Heart right ventricle (tissue), 16 donors: Measurements from ENCODE around the gene OVOL1. TPM values are rescaled to one million over a fixed set of nuclear protein-coding genes. Genes with fewer than 3 reads are reported as not detected.
"Not testable (repeated sequence)": the region's sequence is repeated elsewhere in the genome, so short reads cannot be mapped to it uniquely, and the experiment has no call there.

Experiments used
- ATAC-seq, 8 donors: fragments of 200-7000 bp; cut with Tn5 transposase; one replicate each; pipeline ENCODE4 v1.9.1; 2020; ENCODE audit warnings: mild to moderate bottlenecking in 8 of 8, moderate library complexity in 8 of 8, moderate number of reproducible peaks in 1 of 8
- DNase-seq, 2 donors: peaks; one replicate each; pipeline ENCODE4 v3.0.0-alpha.2; 2020
- H3K27ac ChIP-seq, 10 donors: fragments of 200-600 bp; sonication (generic) in 2 of 10; one replicate each; pipeline versions ENCODE4 v1.5.0 to v1.8.0; 2020 to 2022; ENCODE audit warnings: mild to moderate bottlenecking in 3 of 10
- H3K27me3 ChIP-seq, 7 donors: fragments of 200-600 bp; one replicate each; pipeline ENCODE4 v1.8.0; 2021 to 2022; ENCODE audit warnings: mild to moderate bottlenecking in 2 of 7
- H3K36me3 ChIP-seq, 9 donors: fragments of 200-600 bp; sonication (generic) in 1 of 9; one replicate each; pipeline versions ENCODE4 v1.5.0 to v1.8.0; 2020 to 2022; ENCODE audit warnings: mild to moderate bottlenecking in 2 of 9
- H3K4me1 ChIP-seq, 9 donors: fragments of 200-600 bp; sonication (generic) in 1 of 9; one replicate each; pipeline versions ENCODE4 v1.5.0 to v1.8.0; 2020 to 2022; ENCODE audit warnings: mild to moderate bottlenecking in 4 of 9
- H3K4me3 ChIP-seq, 10 donors: fragments of 200-600 bp; sonication (generic) in 2 of 10; one replicate each; pipeline versions ENCODE4 v1.5.0 to v1.8.0; 2020 to 2022; ENCODE audit warnings: mild to moderate bottlenecking in 7 of 10, moderate library complexity in 2 of 10
- H3K9me3 ChIP-seq, 11 donors: fragments of 200-600 bp in 10 of 11; sonication (generic) in 2 of 11; one replicate each; pipeline versions ENCODE4 v1.5.0 to v1.8.0; 2013 to 2022; ENCODE audit warnings: mild to moderate bottlenecking in 2 of 11, control low read depth in 1 of 11, moderate library complexity in 1 of 11
- CTCF ChIP-seq, 9 donors: fragments of 200-600 bp; sonication (generic) in 2 of 9; IDR thresholded peaks; one replicate each; pipeline versions ENCODE4 v1.5.0 to v1.8.0; 2021 to 2022; ENCODE audit warnings: antibody characterized with exemption in 9 of 9, mild to moderate bottlenecking in 5 of 9, moderate library complexity in 1 of 9
- WGBS, 2 donors: extraction: QIAGEN DNeasy Blood & Tissue Kit; methylation state at CpG; one replicate each; pipeline ENCODE4 v1.1.7; 2013; ENCODE audit warnings: inconsistent platforms in 1 of 2; 5-methylcytosine and 5-hydroxymethylcytosine counted together
- intact Hi-C, 10 donors: fragments of 100-400 bp; cut with DNase I; formaldehyde crosslinking; loops; one replicate each; pipeline versions ENCODE4 v1.11.1 to v1.14.2; 2022
- polyA plus RNA-seq, 2 donors: library from polyadenylated mRNA; stranded (reverse); fragments of 200-250 nt; gene quantifications; one replicate each; pipeline ENCODE4 v1.2.3, GENCODE V29; 2013
- total RNA-seq, 10 donors: library from RNA; stranded (reverse); fragmentation: NEBNext Ultra II Directional in 3 of 10; extraction: Animal tissue kit (Norgen Biotek cat#: 25700) in 3 of 10; gene quantifications; one replicate each; pipeline versions ENCODE4 v1.2.1 to v1.2.4, GENCODE V29; 2021 to 2023
- donor health status: Arrhythmogenic right ventricular cardiomyopathy.
- donor health status: ischemic (EF 13 %, LVEDD 7.1; RV severe dilation, severe dysfunction).
- donor health status: healthy with polysubstance abuse.
- donor health status: DM: no; HTN: yes; CAD: no.
- donor health status: DM: no; HTN: no; CAD: no.
- donor health status: ischemic (EF 25% LVEDD 6.9; RV normal size, moderate dysfunction).
- donor health status: ischemic (EF 25% LVEDD 5.7; RV mildly dilated, moderate dysfunction).
- donor health status: healthy.
- donor health status: DM: yes; HTN: yes; CAD: no.
- donor health status: Ischemic cardiomyopathy.
- donor health status: ischemic (EF 35%, LVEDD 5.7; RV mildly dilated, moderate dysfunction).
- donor health status: nonischemic (EF 11% LVEDD 7.7; RV severe dilation, severe dysfunction).
- donor health status: DM: yes; HTN: yes; CAD: no.
- donor health status: PGD.
- donor health status: ischemic (EF 29% LVEDD 5.4; RV normal size, mild dysfunction).
- donor health status: nonischemic (EF 23%, LVEDD 6.1; RV moderate dilation, normal function).

Gene OVOL1
- total and polyA plus RNA-seq, 12 donors = not detected

- no peak for DNase-seq
- Histone ChIP-seq H3K27me3 (peaks cover 0 to 10% (median 0%) of the 10 kb centered on the region in 7 donors), H3K4me1 (peaks cover 0 to 16% (median 6%) of the 10 kb centered on the region in 9 donors), H3K27ac (no peak overlapping the region), H3K9me3 (no peaks in the 10 kb centered on the region), H3K36me3 (no peaks in the 10 kb centered on the region), H3K4me3 (no peak overlapping the region)
- ATAC-seq = no peak
- no peak for TF ChIP-seq CTCF (IDR thresholded peaks at IDR 0.05)
- intact Hi-C loops = no loop called here
- 58 to 62% methylated on average over 4 of the region's 4 CpGs for WGBS, 2 donors
Observed at GRCh38 chr11:65829459-65829858, 42.6 kb downstream of the OVOL1 start.

DNA sequence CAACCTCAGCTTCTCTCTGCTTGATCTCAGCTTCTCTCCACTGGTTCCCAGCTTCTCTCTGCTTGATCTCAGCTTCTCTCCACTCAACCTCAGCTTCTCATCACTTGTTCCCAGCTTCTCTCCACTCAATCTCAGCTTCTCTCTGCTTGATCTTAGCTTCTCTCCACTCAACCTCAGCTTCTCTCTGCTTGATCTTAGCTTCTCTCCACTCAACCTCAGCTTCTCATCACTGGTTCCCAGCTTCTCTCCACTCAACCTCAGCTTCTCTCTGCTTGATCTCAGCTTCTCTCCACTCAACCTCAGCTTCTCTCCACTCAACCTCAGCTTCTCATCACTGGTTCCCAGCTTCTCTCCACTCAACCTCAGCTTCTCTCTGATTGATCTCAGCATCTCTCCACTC lies 45.4 kb downstream of the OVOL1 start:
- H3K27ac ChIP-seq, H3K27me3 ChIP-seq, H3K9me3 ChIP-seq, ATAC-seq, DNase-seq, H3K36me3 ChIP-seq, H3K4me3 ChIP-seq: not testable (repeated sequence)
- intact Hi-C loops = loop anchor here in 1 of 10 donors (10.0 kb wide), 1 partner anchor 197 kb away; the partner anchor contains the start of gene SIPA1
- H3K4me1 ChIP-seq = peaks cover 0 to 18% (median 6%) of the 10 kb centered on the region in 9 donors

DNA sequence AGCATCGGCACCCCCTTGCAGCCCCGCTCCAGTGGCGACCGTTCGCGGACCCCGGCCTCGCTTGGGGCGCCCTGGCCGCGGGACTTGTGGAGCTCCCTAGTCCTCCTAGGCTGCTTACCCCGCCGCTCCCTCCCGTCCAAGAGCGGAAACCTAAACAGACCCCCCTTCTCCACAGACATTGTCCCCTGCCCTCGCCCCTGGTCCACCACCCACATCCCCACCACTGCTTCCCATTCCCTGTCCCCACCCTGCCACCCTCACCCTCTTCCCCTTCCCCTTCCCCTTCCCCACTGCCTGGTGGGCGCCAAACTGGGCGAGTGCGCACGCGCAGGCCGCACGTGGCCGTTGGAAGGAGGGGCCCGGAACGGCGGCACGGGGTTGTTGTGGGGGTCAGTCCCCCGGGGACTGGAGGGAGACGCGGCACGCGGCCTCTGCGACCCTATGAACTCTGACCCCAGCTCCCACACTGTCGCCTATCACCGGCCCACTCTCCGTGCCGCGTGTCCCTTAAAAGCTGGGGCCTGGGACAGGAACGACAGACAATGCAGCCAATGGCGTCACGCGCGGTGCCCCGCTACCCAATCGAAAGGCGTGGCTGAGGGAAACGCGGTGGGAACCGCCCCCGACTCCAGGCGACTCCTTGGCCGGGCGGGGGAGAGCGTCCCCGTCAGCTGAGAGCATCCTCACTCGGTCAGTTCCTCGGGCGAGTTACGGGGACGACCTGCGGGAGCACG lies 46.6 kb downstream of the OVOL1 start, which contains the start of gene SNX32:
Gene SNX32, plus strand, starts transcription at position 667 of the 734 bp plus-strand sequence. CDS start 103 bp downstream, outside the sequence.
- Histone ChIP-seq H3K4me3 (peak within 1 kb of the TSS; percentile 40 to 70 (median 58)), H3K27ac (peak within 1 kb of the TSS in 3 of 10 donors; percentile 26 to 75 (median 52)), H3K9me3 (no peaks in the 10 kb centered on the region), H3K36me3 (no peaks in the 10 kb centered on the region), H3K4me1 (peaks cover 0 to 18% (median 6%) of the 10 kb centered on the region in 9 donors), H3K27me3 (peaks cover 0 to 10% (median 0%) of the 10 kb centered on the region in 7 donors)
- peak; percentile 99 to 100 (median 100) for ATAC-seq
- intact Hi-C loops = loop anchor here in 1 of 10 donors (10.0 kb wide), 1 partner anchor 199 kb away; the partner anchor contains the start of gene SIPA1
- WGBS, 2 donors = 0 to 1% methylated on average over 55 to 63 of the region's 63 CpGs
- DNase-seq = peak; percentile 95 to 96
- no peak for TF ChIP-seq CTCF (IDR thresholded peaks at IDR 0.05)

DNA sequence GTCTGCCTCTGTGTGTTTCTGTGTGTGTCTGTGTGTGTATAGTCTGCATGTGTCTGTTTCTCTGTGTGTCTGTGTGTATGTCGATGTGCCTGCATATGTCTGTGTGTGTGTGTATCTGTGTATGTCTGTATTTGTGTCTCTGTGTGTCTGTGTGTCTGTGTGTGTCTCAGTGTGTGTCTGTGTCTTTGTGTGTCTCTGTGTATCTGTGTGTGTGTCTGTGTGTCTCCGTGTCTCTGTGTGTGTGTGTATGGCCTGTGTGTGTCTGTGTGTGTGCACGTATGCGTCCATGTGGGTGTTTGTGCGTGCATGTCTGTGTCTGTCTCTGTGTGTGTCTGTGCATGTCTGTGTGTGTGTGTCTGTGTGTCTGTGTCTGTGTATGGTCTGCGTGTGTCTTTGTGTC lies 47.3 kb downstream of the OVOL1 start:
- H3K4me3 ChIP-seq = peak overlapping the region; percentile 40 to 70 (median 58)
- 38 to 60% methylated on average over 6 of the region's 6 CpGs for WGBS, 2 donors
- ATAC-seq (peak in 3 of 8 donors; percentile 4 to 23 (median 15)), DNase-seq (no peak)
- no peaks in the 10 kb centered on the region for H3K36me3 ChIP-seq
- no peak for TF ChIP-seq CTCF (IDR thresholded peaks at IDR 0.05)
- intact Hi-C loops = loop anchor here in 1 of 10 donors (10.0 kb wide), 1 partner anchor 199 kb away; the partner anchor contains the start of gene SIPA1
- peaks cover 0 to 10% (median 0%) of the 10 kb centered on the region in 7 donors for H3K27me3 ChIP-seq
- peaks cover 0 to 18% (median 6%) of the 10 kb centered on the region in 9 donors for H3K4me1 ChIP-seq
- H3K9me3 ChIP-seq = no peaks in the 10 kb centered on the region
- H3K27ac ChIP-seq = no peak overlapping the region

DNA sequence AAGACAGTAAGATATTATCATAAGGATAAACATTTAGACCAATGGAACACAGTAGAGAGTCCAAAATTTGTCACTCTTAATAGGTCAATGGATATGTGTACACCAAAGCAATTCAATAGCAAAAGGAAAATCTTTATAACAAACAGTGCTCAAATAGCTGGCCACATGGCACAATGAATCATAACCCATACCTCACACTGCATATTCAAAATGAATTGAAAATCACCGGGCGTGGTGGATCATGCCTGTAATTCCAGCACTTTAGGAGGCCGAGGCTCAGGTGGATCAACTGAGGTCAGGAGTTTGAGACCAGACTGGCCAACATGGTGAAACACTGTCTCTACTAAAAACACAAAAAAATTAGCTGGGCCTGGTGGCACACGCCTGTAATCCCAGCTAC lies 55.3 kb downstream of the OVOL1 start:
- Histone ChIP-seq H3K4me1 (no peaks in the 10 kb centered on the region), H3K27me3 (no peaks in the 10 kb centered on the region), H3K36me3 (no peaks in the 10 kb centered on the region), H3K4me3 (no peak overlapping the region), H3K27ac (no peak overlapping the region), H3K9me3 (no peaks in the 10 kb centered on the region)
- no peak for TF ChIP-seq CTCF (IDR thresholded peaks at IDR 0.05)
- ATAC-seq (no peak), DNase-seq (no peak)
- intact Hi-C loops = no loop called here
- WGBS, 2 donors = 97 to 98% methylated on average over 4 of the region's 4 CpGs
